ENCODE data around the gene GID4.
A peak's percentile ranks its signal among the peaks of the same experiment; 100 is the strongest.
"Not testable (repeated sequence)": the region's sequence is repeated elsewhere in the genome, so short reads cannot be mapped to it uniquely, and the experiment has no call there.

The GID4 gene

DNA sequence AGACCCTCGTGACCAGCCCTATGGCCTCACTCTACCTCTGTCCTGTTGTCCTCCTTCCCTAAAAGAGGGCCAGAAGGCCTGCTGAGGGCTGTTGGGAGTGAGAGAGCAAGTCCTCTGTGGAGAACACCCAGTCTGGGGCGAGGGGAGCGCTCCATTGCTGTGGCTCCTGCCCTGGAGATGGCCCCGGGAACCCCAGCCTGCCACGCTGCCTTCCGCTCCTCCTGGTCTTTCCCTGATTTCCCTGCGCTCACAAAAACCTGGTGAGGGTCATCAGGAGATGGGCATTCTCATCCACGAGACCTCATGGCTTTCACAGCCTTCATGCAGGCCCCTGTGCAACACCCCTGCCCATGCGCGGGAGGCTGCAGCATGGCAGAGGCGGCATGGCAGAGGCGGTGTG lies 45.4 kb upstream of the GID4 start:
- no peaks in the 10 kb centered on the region for H3K9me3 ChIP-seq (replicated peaks in 1 of 2; ENCODE audit: control insufficient read depth in 2 of 2, insufficient read depth in 1 of 2, low read depth in 1 of 2, low read length in 2 of 2)
- H3K27me3 ChIP-seq (ENCODE audit: control insufficient read depth in 3 of 3, insufficient read depth in 3 of 3, low read depth in 1 of 3, low read length in 3 of 3): peaks cover 0 to 6% (median 0%) of the 10 kb centered on the region in 3 experiments
- H3K36me3 ChIP-seq (replicated peaks in 1 of 2; ENCODE audit: control insufficient read depth in 2 of 2, insufficient read depth in 2 of 2, low read length in 2 of 2): no peaks in the 10 kb centered on the region
- peak overlapping the region; percentile 42 for H2BK15ac ChIP-seq (ENCODE audit: low read length)
- no peak overlapping the region for H3K4me3 ChIP-seq (ENCODE audit: low read length in 2 of 2)
- H3K14ac ChIP-seq (ENCODE audit: low read length): peak overlapping the region; percentile 0
- H3K4ac ChIP-seq (ENCODE audit: low read length): no peak overlapping the region
- peaks cover 6 to 9% of the 10 kb centered on the region in 2 donors for H3K4me1 ChIP-seq (ENCODE audit: control insufficient read depth in 2 of 2, insufficient read depth in 1 of 2, low read depth in 1 of 2, low read length in 2 of 2)
- no peak overlapping the region for H2BK5ac ChIP-seq (ENCODE audit: low read length)
- no peak overlapping the region for H3K4me2 ChIP-seq (ENCODE audit: insufficient read depth, low read length, poor library complexity, severe bottlenecking)
- no peak overlapping the region for H2BK120ac ChIP-seq (ENCODE audit: low read depth, low read length)
- H3K23ac ChIP-seq (ENCODE audit: low read depth, low read length, poor library complexity): peak overlapping the region; percentile 20
- WGBS, 2 donors (ENCODE audit: extremely low coverage in 2 of 2, insufficient read length in 2 of 2, insufficient replicate concordance in 1 of 2): no CpG with 5 or more reads among the region's 12 CpGs
- H3K27ac ChIP-seq (replicated peaks; ENCODE audit: low read length): no peak overlapping the region
- H2AK5ac ChIP-seq (ENCODE audit: low read depth, low read length): peak overlapping the region; percentile 69
- H4K8ac ChIP-seq (ENCODE audit: low read depth, low read length): no peak overlapping the region
- DNase-seq (ENCODE audit: low spot score): no peak
- no peak overlapping the region for H3K9ac ChIP-seq (ENCODE audit: low read depth, low read length, poor library complexity)
- H3K79me1 ChIP-seq (ENCODE audit: low read depth, low read length): no peaks in the 10 kb centered on the region
- no peak overlapping the region for H4K91ac ChIP-seq (ENCODE audit: low read depth, low read length, poor library complexity)
- H2BK12ac ChIP-seq (ENCODE audit: low read length): no peak overlapping the region
- peak overlapping the region; percentile 58 for H3K18ac ChIP-seq (ENCODE audit: low read length)
- H2AFZ ChIP-seq (ENCODE audit: low read length): peak overlapping the region; percentile 74

GRCh38 chr17:17994271-17995069 lies 44.7 kb upstream of the GID4 start:
- no peak overlapping the region for H4K91ac ChIP-seq (ENCODE audit: low read depth, low read length, poor library complexity)
- H2AK5ac ChIP-seq (ENCODE audit: low read depth, low read length): peak overlapping the region; percentile 69
- no peak overlapping the region for H3K9ac ChIP-seq (ENCODE audit: low read depth, low read length, poor library complexity)
- no peaks in the 10 kb centered on the region for H3K36me3 ChIP-seq (replicated peaks in 1 of 2; ENCODE audit: control insufficient read depth in 2 of 2, insufficient read depth in 2 of 2, low read length in 2 of 2)
- H3K4me3 ChIP-seq (ENCODE audit: low read length in 2 of 2): no peak overlapping the region
- H2BK12ac ChIP-seq (ENCODE audit: low read length): peak overlapping the region; percentile 44
- peak overlapping the region; percentile 42 for H2BK15ac ChIP-seq (ENCODE audit: low read length)
- no peaks in the 10 kb centered on the region for H3K9me3 ChIP-seq (replicated peaks in 1 of 2; ENCODE audit: control insufficient read depth in 2 of 2, insufficient read depth in 1 of 2, low read depth in 1 of 2, low read length in 2 of 2)
- WGBS, 2 donors (ENCODE audit: extremely low coverage in 2 of 2, insufficient read length in 2 of 2, insufficient replicate concordance in 1 of 2): no CpG with 5 or more reads among the region's 18 CpGs
- DNase-seq (ENCODE audit: low spot score): no peak
- H3K23ac ChIP-seq (ENCODE audit: low read depth, low read length, poor library complexity): peak overlapping the region; percentile 20
- H2BK5ac ChIP-seq (ENCODE audit: low read length): no peak overlapping the region
- H2AFZ ChIP-seq (ENCODE audit: low read length): peak overlapping the region; percentile 74
- peak overlapping the region; percentile 14 for H3K14ac ChIP-seq (ENCODE audit: low read length)
- H3K27me3 ChIP-seq (ENCODE audit: control insufficient read depth in 3 of 3, insufficient read depth in 3 of 3, low read depth in 1 of 3, low read length in 3 of 3): peaks cover 0 to 6% (median 0%) of the 10 kb centered on the region in 3 experiments
- no peak overlapping the region for H2BK120ac ChIP-seq (ENCODE audit: low read depth, low read length)
- H3K79me1 ChIP-seq (ENCODE audit: low read depth, low read length): no peaks in the 10 kb centered on the region
- H3K4me2 ChIP-seq (ENCODE audit: insufficient read depth, low read length, poor library complexity, severe bottlenecking): no peak overlapping the region
- peak overlapping the region; percentile 58 for H3K18ac ChIP-seq (ENCODE audit: low read length)
- H3K4me1 ChIP-seq (ENCODE audit: control insufficient read depth in 2 of 2, insufficient read depth in 1 of 2, low read depth in 1 of 2, low read length in 2 of 2): peaks cover 7 to 9% of the 10 kb centered on the region in 2 donors
- H4K8ac ChIP-seq (ENCODE audit: low read depth, low read length): no peak overlapping the region
- no peak overlapping the region for H3K27ac ChIP-seq (replicated peaks; ENCODE audit: low read length)
- H3K4ac ChIP-seq (ENCODE audit: low read length): no peak overlapping the region

DNA sequence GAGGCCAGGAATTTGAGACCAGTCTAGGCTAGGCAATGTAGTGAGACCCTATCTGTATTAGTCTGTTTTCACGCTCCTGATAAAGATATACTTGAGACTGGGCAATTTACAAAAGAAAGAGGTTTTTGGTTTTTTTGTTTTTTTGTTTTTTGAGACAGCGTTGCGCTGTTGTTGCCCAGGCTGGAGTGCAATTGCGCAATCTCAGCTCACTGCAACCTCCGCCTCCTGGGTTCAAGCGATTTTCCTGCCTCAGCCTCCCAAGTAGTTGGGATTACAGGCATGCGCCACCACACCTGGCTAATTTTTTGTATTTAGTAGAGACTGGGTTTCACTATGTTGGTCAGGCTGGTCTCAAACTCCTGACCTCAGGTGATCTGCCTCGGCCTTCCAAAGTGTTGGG lies 43.3 kb upstream of the GID4 start:
- not testable (repeated sequence) for H3K4me2 ChIP-seq (ENCODE audit: insufficient read depth, low read length, poor library complexity, severe bottlenecking); H3K9ac ChIP-seq (ENCODE audit: low read depth, low read length, poor library complexity); H3K18ac ChIP-seq (ENCODE audit: low read length); DNase-seq (ENCODE audit: low spot score); H2BK12ac ChIP-seq (ENCODE audit: low read length); H2BK5ac ChIP-seq (ENCODE audit: low read length); H3K23ac ChIP-seq (ENCODE audit: low read depth, low read length, poor library complexity); H3K79me1 ChIP-seq (ENCODE audit: low read depth, low read length); H3K9me3 ChIP-seq (replicated peaks in 1 of 2; ENCODE audit: control insufficient read depth in 2 of 2, insufficient read depth in 1 of 2, low read depth in 1 of 2, low read length in 2 of 2); H4K8ac ChIP-seq (ENCODE audit: low read depth, low read length); H3K27me3 ChIP-seq (ENCODE audit: control insufficient read depth in 3 of 3, insufficient read depth in 3 of 3, low read depth in 1 of 3, low read length in 3 of 3); H4K91ac ChIP-seq (ENCODE audit: low read depth, low read length, poor library complexity); H3K4ac ChIP-seq (ENCODE audit: low read length); H2AFZ ChIP-seq (ENCODE audit: low read length); H2BK120ac ChIP-seq (ENCODE audit: low read depth, low read length); H3K14ac ChIP-seq (ENCODE audit: low read length); H2BK15ac ChIP-seq (ENCODE audit: low read length); H3K4me3 ChIP-seq (ENCODE audit: low read length in 2 of 2); H2AK5ac ChIP-seq (ENCODE audit: low read depth, low read length); H3K27ac ChIP-seq (replicated peaks; ENCODE audit: low read length); H3K36me3 ChIP-seq (replicated peaks in 1 of 2; ENCODE audit: control insufficient read depth in 2 of 2, insufficient read depth in 2 of 2, low read length in 2 of 2)
- H3K4me1 ChIP-seq (ENCODE audit: control insufficient read depth in 2 of 2, insufficient read depth in 1 of 2, low read depth in 1 of 2, low read length in 2 of 2): peaks cover 8 to 12% of the 10 kb centered on the region in 2 donors
- WGBS, 2 donors (ENCODE audit: extremely low coverage in 2 of 2, insufficient read length in 2 of 2, insufficient replicate concordance in 1 of 2): no CpG with 5 or more reads among the region's 8 CpGs

GRCh38 chr17:17998934-17999333 lies 40.3 kb upstream of the GID4 start:
- H2BK5ac ChIP-seq (ENCODE audit: low read length): no peak overlapping the region
- peak overlapping the region; percentile 44 for H2AFZ ChIP-seq (ENCODE audit: low read length)
- no CpG with 5 or more reads among the region's 8 CpGs for WGBS, 2 donors (ENCODE audit: extremely low coverage in 2 of 2, insufficient read length in 2 of 2, insufficient replicate concordance in 1 of 2)

More at GRCh38 chr17:17998934-17999333, 40.3 kb upstream of the GID4 start:
- Histone ChIP-seq H3K4me2 (ENCODE audit: insufficient read depth, low read length, poor library complexity, severe bottlenecking) (no peak overlapping the region), H3K36me3 (replicated peaks in 1 of 2; ENCODE audit: control insufficient read depth in 2 of 2, insufficient read depth in 2 of 2, low read length in 2 of 2) (no peaks in the 10 kb centered on the region), H3K27ac (replicated peaks; ENCODE audit: low read length) (no peak overlapping the region), H3K4ac (ENCODE audit: low read length) (no peak overlapping the region), H4K91ac (ENCODE audit: low read depth, low read length, poor library complexity) (no peak overlapping the region), H2BK120ac (ENCODE audit: low read depth, low read length) (peak overlapping the region; percentile 63), H2AK5ac (ENCODE audit: low read depth, low read length) (peak overlapping the region; percentile 6), H3K18ac (ENCODE audit: low read length) (peak overlapping the region; percentile 58), H3K4me1 (ENCODE audit: control insufficient read depth in 2 of 2, insufficient read depth in 1 of 2, low read depth in 1 of 2, low read length in 2 of 2) (peaks cover 8 to 12% of the 10 kb centered on the region in 2 donors), H3K9me3 (replicated peaks in 1 of 2; ENCODE audit: control insufficient read depth in 2 of 2, insufficient read depth in 1 of 2, low read depth in 1 of 2, low read length in 2 of 2) (no peaks in the 10 kb centered on the region), H3K79me1 (ENCODE audit: low read depth, low read length) (no peaks in the 10 kb centered on the region), H3K9ac (ENCODE audit: low read depth, low read length, poor library complexity) (no peak overlapping the region), H3K4me3 (ENCODE audit: low read length in 2 of 2) (no peak overlapping the region), H4K8ac (ENCODE audit: low read depth, low read length) (no peak overlapping the region), H2BK15ac (ENCODE audit: low read length) (no peak overlapping the region), H3K27me3 (ENCODE audit: control insufficient read depth in 3 of 3, insufficient read depth in 3 of 3, low read depth in 1 of 3, low read length in 3 of 3) (no peaks in the 10 kb centered on the region), H3K23ac (ENCODE audit: low read depth, low read length, poor library complexity) (no peak overlapping the region), H3K14ac (ENCODE audit: low read length) (no peak overlapping the region), H2BK12ac (ENCODE audit: low read length) (no peak overlapping the region)
- no peak for DNase-seq (ENCODE audit: low spot score)
